GM12878 (cell line): ENCODE data around the gene RDM1. TPM values are rescaled to one million over a fixed set of nuclear protein-coding genes. Genes with fewer than 3 reads are reported as not detected.
A peak's percentile ranks its signal among the peaks of the same experiment; 100 is the strongest.

Experiments
- BACH1 ChIP-seq: fragments of 450-650 bp; IDR thresholded peaks from 2 replicates; pipeline ENCODE4 v1.6.1; 2017; ENCODE audit warnings: mild to moderate bottlenecking, borderline replicate concordance
- BHLHE40 ChIP-seq, 2 experiments: fragments of 450-650 bp in 1 of 2; IDR thresholded peaks; 2 replicates each; pipeline ENCODE4 v1.6.1; 2011 to 2017; ENCODE audit warnings: low read depth in 2 of 2, borderline replicate concordance in 1 of 2, improper control_type of control experiment in 1 of 2, low read length in 1 of 2, mild to moderate bottlenecking in 1 of 2
- CHD2 ChIP-seq: IDR thresholded peaks from 2 replicates; pipeline ENCODE4 v1.6.1; 2011; ENCODE audit warnings: low read depth, low read length, improper control_type of control experiment, borderline replicate concordance
- E4F1 ChIP-seq: fragments of 450-650 bp; IDR thresholded peaks from 2 replicates; pipeline ENCODE4 v1.6.1; 2018; ENCODE audit warnings: borderline replicate concordance, mild to moderate bottlenecking; ENCODE audit not compliant: partially characterized antibody
- EZH2 ChIP-seq: IDR thresholded peaks from 2 replicates; pipeline ENCODE4 v1.6.1; 2012; ENCODE audit warnings: low read depth, mild to moderate bottlenecking, control low read depth, inconsistent platforms, low read length, borderline replicate concordance; ENCODE audit not compliant: control insufficient read depth
- HDGF ChIP-seq: fragments of 450-650 bp; IDR thresholded peaks from 2 replicates; pipeline ENCODE4 v1.6.1; 2016; ENCODE audit warnings: antibody characterized with exemption
- IKZF1 ChIP-seq: fragments of 450-650 bp; conservative IDR thresholded peaks from 2 replicates; pipeline ENCODE4 v1.6.1; 2017; ENCODE audit warnings: antibody characterized with exemption, mild to moderate bottlenecking
- MEF2B ChIP-seq: fragments of 450-650 bp; IDR thresholded peaks from 2 replicates; pipeline ENCODE4 v1.6.1; 2018; ENCODE audit warnings: mild to moderate bottlenecking, moderate library complexity; ENCODE audit not compliant: partially characterized antibody, poor library complexity, severe bottlenecking
- MLLT1 ChIP-seq: fragments of 450-650 bp; IDR thresholded peaks from 2 replicates; pipeline ENCODE4 v1.6.1; 2016; ENCODE audit warnings: mild to moderate bottlenecking
- MTA2 ChIP-seq: fragments of 450-650 bp; IDR thresholded peaks from 2 replicates; pipeline ENCODE4 v1.6.1; 2016; ENCODE audit warnings: low read depth, mild to moderate bottlenecking, moderate library complexity
- MTA3 ChIP-seq: IDR thresholded peaks from 2 replicates; pipeline ENCODE4 v1.6.1; 2012; ENCODE audit warnings: low read length, inconsistent platforms, borderline replicate concordance
- MXI1 ChIP-seq: fragments of 150-350 bp; IDR thresholded peaks from 2 replicates; pipeline ENCODE4 v1.6.1; 2011; ENCODE audit warnings: low read depth, mild to moderate bottlenecking, inconsistent platforms, low read length, improper control_type of control experiment
- MYB ChIP-seq: fragments of 150-350 bp; IDR thresholded peaks from 2 replicates; pipeline ENCODE4 v1.6.1; 2014; ENCODE audit warnings: mild to moderate bottlenecking, low read depth, low read length, borderline replicate concordance
- NBN ChIP-seq: fragments of 450-650 bp; IDR thresholded peaks from 2 replicates; pipeline ENCODE4 v1.6.1; 2016
- NRF1 ChIP-seq: conservative IDR thresholded peaks from 2 replicates; pipeline ENCODE4 v1.6.1; 2011; ENCODE audit warnings: mild to moderate bottlenecking, low read depth, low read length, improper control_type of control experiment
- PAX5 ChIP-seq: IDR thresholded peaks from 2 replicates; pipeline ENCODE4 v1.6.1; 2011; ENCODE audit warnings: low read depth, low read length, borderline replicate concordance
- POU2F2 ChIP-seq: IDR thresholded peaks from 3 replicates; pipeline ENCODE4 v1.6.1; 2011; ENCODE audit warnings: low read depth, mild to moderate bottlenecking, low read length, borderline replicate concordance
- RAD51 ChIP-seq: fragments of 450-650 bp; IDR thresholded peaks from 2 replicates; pipeline ENCODE4 v1.6.1; 2016; ENCODE audit warnings: moderate library complexity, mild to moderate bottlenecking, inconsistent platforms
- RB1 ChIP-seq: fragments of 450-650 bp; formaldehyde crosslinking; IDR thresholded peaks from 2 replicates; pipeline ENCODE4 v1.6.1; 2017; ENCODE audit warnings: mild to moderate bottlenecking, borderline replicate concordance
- RELA ChIP-seq: fragments of 450-650 bp; IDR thresholded peaks from 2 replicates; pipeline ENCODE4 v1.8.0; 2014; ENCODE audit warnings: borderline replicate concordance; ENCODE audit not compliant: partially characterized antibody
- RELB ChIP-seq: fragments of 450-650 bp; IDR thresholded peaks from 2 replicates; pipeline ENCODE4 v1.6.1; 2017; ENCODE audit warnings: low read depth, mild to moderate bottlenecking, moderate library complexity
- RUNX3 ChIP-seq: IDR thresholded peaks from 2 replicates; pipeline ENCODE4 v1.6.1; 2012; ENCODE audit warnings: low read length, inconsistent platforms
- SMAD1 ChIP-seq: fragments of 450-650 bp; IDR thresholded peaks from 2 replicates; pipeline ENCODE4 v1.6.1; 2018; ENCODE audit warnings: mild to moderate bottlenecking, low read depth; ENCODE audit not compliant: partially characterized antibody
- SREBF1 ChIP-seq: IDR thresholded peaks from 2 replicates; pipeline ENCODE4 v1.6.1; 2012; ENCODE audit warnings: mild to moderate bottlenecking, low read length
- TAF1 ChIP-seq: IDR thresholded peaks from 2 replicates; pipeline ENCODE4 v1.6.1; 2011; ENCODE audit warnings: mild to moderate bottlenecking, low read depth, low read length, borderline replicate concordance
- USF1 ChIP-seq: IDR thresholded peaks from 2 replicates; pipeline ENCODE4 v1.6.1; 2011; ENCODE audit warnings: borderline replicate concordance, low read depth, mild to moderate bottlenecking, moderate library complexity, mixed read lengths, low read length; ENCODE audit not compliant: insufficient read depth; ENCODE audit errors: extremely low read length
- polyA plus RNA-seq, 11 experiments: library from polyadenylated mRNA; depleted of rRNA in 4 of 11; unstranded in 6 of 11; stranded (reverse) in 5 of 11; fragments of >200 nt; fragmentation: Nextera tagmentation in 4 of 11; fragmentation: Illumina TruSeq in 1 of 11; extraction: Ambion mirVana in 4 of 11; extraction: Trizol in 1 of 11; gene quantifications; 1 replicate in 1 of 11; 2 replicates in 10 of 11; pipeline versions ENCODE4 v1.2.1 to v1.2.3, GENCODE V29; 2011 to 2016; ENCODE audit warnings: inconsistent platforms in 2 of 11, missing spikeins in 2 of 11, low read depth in 1 of 11
- total RNA-seq, 4 experiments: library from RNA; depleted of rRNA in 3 of 4; stranded (reverse); fragments of >200 nt in 3 of 4; fragmentation: Illumina TruSeq in 1 of 4; extraction: Trizol in 1 of 4; gene quantifications; 2 replicates each; pipeline versions ENCODE4 v1.2.1 to v1.2.3, GENCODE V29; 2013 to 2021

RDM1 gene
- total and polyA plus RNA-seq, 10 of the 15 experiments (the other 5 are each of a cell fraction or from before 2014, with no cell fraction given) = 5.7 to 18.4 (median 10.7) TPM

- TF ChIP-seq RELB = peak; percentile 88
- TF ChIP-seq RELA = no peak
- peak; percentile 65 for TF ChIP-seq CHD2
- TF ChIP-seq BACH1 = peak; percentile 72; the same call in 1 of the 2 replicates
- no peak for TF ChIP-seq MTA3
- peak; percentile 46; the same call in 1 of the 2 replicates for TF ChIP-seq PAX5
- peak; percentile 83 for TF ChIP-seq IKZF1
- no peak for TF ChIP-seq USF1
- peak; percentile 85 for TF ChIP-seq NBN
- peak; percentile 96 for TF ChIP-seq MLLT1
- TF ChIP-seq SMAD1 = peak; percentile 70
- peak; percentile 49; the same call in 1 of the 2 replicates for TF ChIP-seq RB1
- no peak for TF ChIP-seq EZH2
- no peak for TF ChIP-seq E4F1
- TF ChIP-seq POU2F2 = no peak; the same call in 2 of the 3 replicates
- peak; percentile 80 for TF ChIP-seq RUNX3
- peak; percentile 69 for TF ChIP-seq RAD51
- TF ChIP-seq MXI1 = peak; percentile 53; the same call in 1 of the 2 replicates
- TF ChIP-seq MYB = 0 out of 2 replicates have a peak, but pooled peaks have one; percentile 51
- peak; percentile 62 for TF ChIP-seq MEF2B
- TF ChIP-seq BHLHE40 (IDR thresholded peaks at IDR 0.05; ENCODE audit: borderline replicate concordance in 1 of 2, low read depth in 2 of 2, low read length in 1 of 2) = peak; percentile 93 to 97
- peak; percentile 17; the same call in 1 of the 2 replicates for TF ChIP-seq HDGF
- no peak for TF ChIP-seq SREBF1
- TF ChIP-seq MTA2 = peak; percentile 90
- no peak for TF ChIP-seq TAF1
- no peak for TF ChIP-seq NRF1
These were observed 39.8 kb downstream of the RDM1 start (continued) for GRCh38 chr17:35890774-35891155.
